Activated CD8-positive, alpha-beta memory T cell treated with anti-CD3 and anti-CD28 coated beads, Interleukin-2, amount 10 ng/mL, durations not matched to agents 7 days and 5 days (primary cell): Measurements from ENCODE around the gene PCNA. TPM values are rescaled to one million over a fixed set of nuclear protein-coding genes. Genes with fewer than 3 reads are reported as not detected.

Experiments used
- ATAC-seq: fragments of 150-1000 bp; cut with Tn5 transposase; one replicate; pipeline ENCODE4 v1.10.0; 2021; ENCODE audit warnings: moderate library complexity
- CTCF ChIA-PET: fragments of 350-600 bp; sonication (Branson Sonifier 250); formaldehyde crosslinking; loops from one replicate; lab custom pipeline; 2021; ENCODE audit warnings: antibody characterized with exemption; lab: Charles Lee
- DNase-seq: peaks from one replicate; pipeline ENCODE4 v3.0.0-alpha.2; 2020
- H3K27ac Mint-ChIP-seq: one replicate; pipeline ENCODE4 v1.8.0; 2021; ENCODE audit warnings: mild to moderate bottlenecking, mixed read lengths
- H3K27me3 Mint-ChIP-seq: one replicate; pipeline ENCODE4 v1.8.0; 2021; ENCODE audit warnings: mixed read lengths
- H3K36me3 Mint-ChIP-seq: one replicate; pipeline ENCODE4 v1.8.0; 2021; ENCODE audit warnings: mild to moderate bottlenecking, mixed read lengths
- H3K4me1 Mint-ChIP-seq: one replicate; pipeline ENCODE4 v1.8.0; 2021; ENCODE audit warnings: mixed read lengths
- H3K4me3 Mint-ChIP-seq: one replicate; pipeline ENCODE4 v1.8.0; 2021; ENCODE audit warnings: mild to moderate bottlenecking, moderate library complexity, mixed read lengths
- H3K9me3 Mint-ChIP-seq: one replicate; pipeline ENCODE4 v1.8.0; 2022; ENCODE audit warnings: low read depth, mixed read lengths
- total RNA-seq, 2 experiments: library from RNA; stranded (reverse); gene quantifications; one replicate each; pipeline ENCODE4 v1.2.3, GENCODE V29; 2021

PCNA gene
- total RNA-seq, 2 experiments from 2014 or later, result 548 to 587 TPM

DNA sequence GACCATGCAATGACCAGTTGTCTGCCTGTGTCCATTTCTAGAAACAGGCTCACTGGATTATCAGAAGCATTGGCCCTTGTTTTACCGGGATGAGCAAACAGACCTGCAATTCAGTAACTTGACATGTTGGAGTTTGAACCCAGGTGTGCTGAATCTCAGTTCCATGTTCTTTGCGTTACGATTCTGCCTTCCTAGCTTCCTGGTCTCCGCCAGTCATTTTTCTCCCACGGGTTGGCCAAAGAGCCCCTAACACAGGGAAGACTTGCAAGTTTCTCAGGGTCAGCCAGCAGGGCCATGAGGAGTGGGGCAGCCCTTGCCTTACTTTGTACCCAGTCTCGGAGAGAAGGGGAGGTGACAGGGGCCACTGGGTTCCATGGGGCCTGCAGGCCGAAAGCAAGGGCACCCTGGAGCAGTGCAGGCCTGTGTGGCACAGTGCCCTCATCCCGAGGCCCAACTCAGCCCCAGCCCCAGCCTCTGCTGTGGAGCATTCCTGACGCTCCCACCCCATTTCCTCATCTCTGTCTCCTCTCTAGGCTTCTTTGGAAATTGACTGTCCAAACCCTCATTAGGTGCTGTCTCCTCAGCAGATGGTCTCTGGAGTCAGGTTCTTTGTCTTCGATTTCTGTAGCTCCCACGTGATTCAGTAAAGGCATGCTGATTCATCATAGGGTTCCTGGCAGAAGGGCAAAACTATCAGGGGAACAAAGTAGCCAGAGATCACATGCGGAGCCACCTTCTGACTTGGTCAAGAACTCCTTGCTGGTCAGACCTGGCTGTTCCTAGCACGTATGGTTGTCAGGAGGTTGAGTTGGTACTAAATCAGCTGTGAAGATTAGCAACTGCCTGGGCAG is 30.7 kb upstream of the PCNA start:
- DNase-seq (no peak), ATAC-seq (no peak)
- H3K27ac Mint-ChIP-seq, result no peak overlapping the region
- CTCF ChIA-PET, result no interaction called here
- H3K9me3 Mint-ChIP-seq, result no peaks in the 10 kb centered on the region
- peaks cover 8% of the 10 kb centered on the region for H3K36me3 Mint-ChIP-seq
- H3K4me1 Mint-ChIP-seq, result peaks cover 42% of the 10 kb centered on the region
- H3K27me3 Mint-ChIP-seq, result no peaks in the 10 kb centered on the region
- H3K4me3 Mint-ChIP-seq, result no peak overlapping the region

GRCh38 chr20:5149892-5150225 is 30.1 kb upstream of the PCNA start:
- H3K4me1 Mint-ChIP-seq, result peaks cover 41% of the 10 kb centered on the region
- CTCF ChIA-PET, result no interaction called here
- peaks cover 10% of the 10 kb centered on the region for H3K36me3 Mint-ChIP-seq
- H3K9me3 Mint-ChIP-seq, result no peaks in the 10 kb centered on the region
- DNase-seq, result no peak
- no peaks in the 10 kb centered on the region for H3K27me3 Mint-ChIP-seq
- no peak overlapping the region for H3K4me3 Mint-ChIP-seq
- H3K27ac Mint-ChIP-seq, result no peak overlapping the region
- no peak for ATAC-seq

- CTCF ChIA-PET, result no interaction called here
- H3K27me3 Mint-ChIP-seq, result no peaks in the 10 kb centered on the region
- no peak for DNase-seq
- H3K4me1 Mint-ChIP-seq, result peaks cover 35% of the 10 kb centered on the region
- H3K4me3 Mint-ChIP-seq, result no peak overlapping the region
- no peak for ATAC-seq
- no peaks in the 10 kb centered on the region for H3K9me3 Mint-ChIP-seq
- no peak overlapping the region for H3K27ac Mint-ChIP-seq
- peaks cover 17% of the 10 kb centered on the region for H3K36me3 Mint-ChIP-seq
These were observed 28.8 kb upstream of the PCNA start for GRCh38 chr20:5148581-5148980.

DNA sequence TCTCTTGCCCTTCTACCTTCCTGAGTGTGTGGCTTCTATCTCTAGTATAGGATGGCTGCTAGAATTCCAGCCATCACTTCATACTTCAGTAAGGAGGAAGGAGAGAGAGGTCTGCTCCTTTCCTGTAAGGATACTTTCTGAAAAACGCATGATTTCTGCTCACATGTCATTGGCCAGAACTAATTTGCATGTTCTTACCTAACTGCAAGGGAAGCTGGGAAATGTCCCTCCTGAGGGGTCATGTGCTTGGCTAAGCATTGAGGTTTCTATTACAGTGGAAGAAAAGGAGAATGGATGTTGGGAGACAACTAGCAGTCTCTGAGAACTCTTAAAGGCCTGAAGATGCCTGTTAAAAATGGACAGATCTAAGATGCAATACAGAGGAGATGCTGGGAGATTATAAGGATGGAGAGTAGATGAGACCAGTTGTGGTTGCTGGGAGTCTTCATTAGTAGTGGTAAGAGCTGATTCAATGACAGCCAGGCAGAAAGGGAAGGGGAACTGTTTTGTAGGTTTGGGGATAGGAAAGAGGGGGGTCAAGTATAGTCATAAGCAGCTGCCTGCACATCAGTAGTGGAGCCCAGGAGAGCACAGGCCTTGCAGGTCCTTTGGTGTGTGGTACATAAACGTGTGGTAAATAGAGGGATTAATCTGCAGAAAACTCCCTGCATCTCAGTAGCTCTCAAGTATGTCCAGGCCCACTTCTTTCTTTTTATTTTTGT is 27.3 kb upstream of the PCNA start:
- DNase-seq, result no peak
- CTCF ChIA-PET, result interaction anchor here (1.1 to 1.5 kb wide), 2 partner anchors 10 to 46 kb away, joined by 3 to 5 read pairs; no protein-coding TSS in a partner anchor
- Mint-ChIP-seq H3K36me3 (peaks cover 12% of the 10 kb centered on the region), H3K27me3 (no peaks in the 10 kb centered on the region), H3K4me3 (no peak overlapping the region), H3K27ac (no peak overlapping the region), H3K9me3 (no peaks in the 10 kb centered on the region), H3K4me1 (peaks cover 22% of the 10 kb centered on the region)
- no peak for ATAC-seq

DNA sequence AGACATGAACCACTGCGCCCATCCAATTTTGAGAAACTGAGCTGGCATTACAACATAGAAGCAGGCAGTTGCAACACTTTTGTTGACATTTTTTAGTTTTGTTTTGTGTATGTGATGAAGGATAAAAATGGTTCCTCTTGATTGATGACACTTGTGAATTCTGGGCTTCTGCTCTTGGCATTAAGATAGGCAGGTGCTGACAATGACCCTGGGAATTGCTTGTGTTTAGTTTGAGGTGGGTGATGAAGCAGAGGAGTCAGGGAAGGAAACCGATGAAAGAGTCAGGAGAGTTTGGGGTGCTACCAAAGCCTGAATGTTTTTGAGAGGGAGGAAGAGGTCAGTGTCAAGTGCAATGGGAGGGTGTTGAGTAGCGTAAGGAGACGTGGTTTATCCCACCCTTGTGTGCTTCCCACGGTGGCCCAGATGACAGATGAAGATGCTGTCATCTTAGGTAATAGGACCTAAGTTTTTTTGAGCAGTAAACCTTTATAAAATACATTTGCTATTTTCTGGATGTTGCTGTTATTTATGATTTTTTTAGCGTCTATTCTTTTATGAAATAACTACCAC is 26.4 kb upstream of the PCNA start:
- peaks cover 13% of the 10 kb centered on the region for H3K36me3 Mint-ChIP-seq
- no peak overlapping the region for H3K4me3 Mint-ChIP-seq
- H3K27ac Mint-ChIP-seq, result no peak overlapping the region
- no peaks in the 10 kb centered on the region for H3K9me3 Mint-ChIP-seq
- CTCF ChIA-PET, result interaction anchor here (1.3 to 1.5 kb wide), 2 partner anchors 15 to 20 kb away, joined by 4 to 5 read pairs; partner anchors contain the start of gene CDS2
- no peak for DNase-seq
- no peak for ATAC-seq
- peaks cover 22% of the 10 kb centered on the region for H3K4me1 Mint-ChIP-seq
- no peaks in the 10 kb centered on the region for H3K27me3 Mint-ChIP-seq

DNA sequence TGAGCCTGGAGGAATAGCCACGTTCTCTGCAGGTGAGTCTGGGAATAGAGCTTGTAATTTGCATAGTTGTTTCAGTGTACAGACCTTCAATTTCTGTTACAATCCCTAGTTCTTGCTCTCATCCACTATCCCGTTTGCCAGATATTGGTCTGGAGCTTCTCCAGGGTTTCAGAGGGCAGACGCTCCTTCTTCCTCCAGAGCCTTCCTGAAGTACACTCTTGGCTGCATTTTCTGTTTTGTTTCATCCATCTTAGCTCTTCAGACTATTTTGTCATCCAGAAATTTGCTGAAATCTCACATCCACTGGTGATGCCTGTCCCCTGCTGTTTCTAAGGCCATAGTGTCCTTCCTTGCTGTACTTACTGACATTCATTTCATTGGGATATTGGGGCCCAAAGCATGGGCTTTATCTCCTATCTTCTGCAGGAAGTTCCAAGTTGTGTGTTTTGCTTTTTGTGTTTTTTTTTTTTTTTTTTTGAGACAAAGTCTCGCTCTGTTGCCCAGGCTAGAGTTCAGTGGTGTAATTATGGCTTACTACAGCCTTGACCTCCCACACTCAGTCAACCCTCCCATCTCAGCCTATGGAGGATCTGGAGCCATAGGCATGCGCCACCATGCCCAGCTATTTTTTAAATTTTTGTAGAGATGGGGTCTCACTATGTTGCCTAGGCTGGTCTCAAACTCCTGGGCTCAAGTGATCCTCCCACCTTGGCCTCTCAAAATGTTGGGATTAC is 25.8 kb upstream of the PCNA start:
- Mint-ChIP-seq H3K4me3 (no peak overlapping the region), H3K36me3 (peaks cover 13% of the 10 kb centered on the region), H3K27ac (no peak overlapping the region), H3K4me1 (peaks cover 21% of the 10 kb centered on the region), H3K27me3 (no peaks in the 10 kb centered on the region), H3K9me3 (no peaks in the 10 kb centered on the region)
- DNase-seq (no peak), ATAC-seq (no peak)
- CTCF ChIA-PET, result interaction anchor here (0.8 to 1.5 kb wide), 3 partner anchors 15 to 27 kb away, joined by 3 to 5 read pairs (median 4); partner anchors contain the start of gene CDS2

DNA sequence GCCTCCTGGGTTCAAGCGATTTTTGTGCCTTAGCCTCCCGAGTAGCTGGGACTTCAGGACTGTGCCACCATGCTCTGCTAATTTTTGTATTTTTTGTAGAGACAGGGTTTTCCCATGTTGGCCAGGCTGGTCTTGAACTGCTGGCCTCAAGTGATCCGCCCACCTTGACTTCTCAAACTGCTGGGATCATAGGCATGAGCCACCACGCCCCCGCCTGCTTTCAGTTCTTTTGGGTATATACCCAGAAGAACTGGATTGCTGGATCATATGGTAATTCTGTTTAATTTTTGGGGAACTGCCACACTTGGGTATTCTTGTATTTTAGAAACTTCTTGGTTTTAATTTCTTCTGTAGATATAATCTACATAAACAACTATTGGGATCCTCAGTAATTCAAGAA is 24.1 kb upstream of the PCNA start:
- Mint-ChIP-seq H3K4me1 (peaks cover 25% of the 10 kb centered on the region), H3K27ac (no peak overlapping the region), H3K36me3 (peaks cover 15% of the 10 kb centered on the region), H3K9me3 (no peaks in the 10 kb centered on the region), H3K4me3 (no peak overlapping the region), H3K27me3 (no peaks in the 10 kb centered on the region)
- no peak for DNase-seq
- CTCF ChIA-PET, result no interaction called here
- ATAC-seq, result no peak

DNA sequence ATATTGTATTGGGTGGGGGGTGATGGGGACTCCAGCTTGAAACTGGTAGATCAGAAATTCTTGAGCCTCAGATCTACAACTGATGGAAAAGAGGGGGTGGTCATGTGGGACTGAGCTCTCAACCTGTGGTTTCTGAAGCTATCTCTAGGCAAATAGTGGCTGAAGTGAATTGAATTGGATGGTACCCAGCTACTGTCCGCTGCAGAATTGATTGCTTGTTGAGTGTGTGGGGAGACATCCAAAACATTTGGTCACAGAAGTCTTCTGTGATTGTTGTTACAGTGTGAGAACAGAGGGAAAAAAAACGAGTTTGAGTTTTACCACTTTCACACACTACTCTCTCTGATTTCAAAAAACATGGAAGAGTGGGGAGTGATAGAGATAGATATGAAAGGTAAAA is 21.9 kb upstream of the PCNA start:
- CTCF ChIA-PET, result interaction anchor here (0.8 kb wide), 1 partner anchor 15 kb away, joined by 3 read pairs; the partner anchor contains the start of gene CDS2

DNA sequence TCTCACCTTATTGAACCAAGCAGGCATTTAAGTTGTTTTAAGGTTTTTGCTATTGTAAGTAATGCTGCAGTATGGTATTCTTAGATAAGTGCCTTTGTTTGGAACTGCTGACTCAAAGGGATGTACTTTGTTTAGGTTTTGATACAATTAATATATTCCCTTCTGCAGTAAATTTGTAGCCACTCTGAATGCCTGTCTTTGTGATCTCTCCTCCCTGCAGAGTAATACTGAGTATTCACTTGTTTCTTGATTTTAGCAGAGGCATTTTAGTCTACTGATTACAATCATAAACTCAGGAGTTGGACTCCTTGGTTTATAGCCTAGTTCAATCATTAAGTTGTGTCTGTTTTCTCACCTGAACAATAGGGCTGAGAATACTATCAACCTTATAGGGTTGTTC is 20.4 kb upstream of the PCNA start:
- H3K27me3 Mint-ChIP-seq, result no peaks in the 10 kb centered on the region
- H3K9me3 Mint-ChIP-seq, result no peaks in the 10 kb centered on the region
- H3K4me1 Mint-ChIP-seq, result peaks cover 13% of the 10 kb centered on the region
- H3K27ac Mint-ChIP-seq, result no peak overlapping the region
- no peak overlapping the region for H3K4me3 Mint-ChIP-seq
- H3K36me3 Mint-ChIP-seq, result peaks cover 23% of the 10 kb centered on the region
- DNase-seq (no peak), ATAC-seq (no peak)
- CTCF ChIA-PET, result no interaction called here

More for the DNA sequence above, 21.9 kb upstream of the PCNA start:
- Mint-ChIP-seq H3K27ac (no peak overlapping the region), H3K36me3 (peaks cover 21% of the 10 kb centered on the region), H3K27me3 (no peaks in the 10 kb centered on the region), H3K9me3 (no peaks in the 10 kb centered on the region), H3K4me1 (peaks cover 14% of the 10 kb centered on the region), H3K4me3 (no peak overlapping the region)
- ATAC-seq, result no peak
- no peak for DNase-seq

- peaks cover 18% of the 10 kb centered on the region for H3K4me1 Mint-ChIP-seq
- DNase-seq (no peak), ATAC-seq (no peak)
- no peaks in the 10 kb centered on the region for H3K9me3 Mint-ChIP-seq
- H3K4me3 Mint-ChIP-seq, result no peak overlapping the region
- CTCF ChIA-PET, result no interaction called here
- H3K27me3 Mint-ChIP-seq, result no peaks in the 10 kb centered on the region
- H3K36me3 Mint-ChIP-seq, result peaks cover 17% of the 10 kb centered on the region
- H3K27ac Mint-ChIP-seq, result no peak overlapping the region
These were observed 16.3 kb upstream of the PCNA start for GRCh38 chr20:5136096-5136495.

GRCh38 chr20:5135363-5136012 is 15.7 kb upstream of the PCNA start:
- Mint-ChIP-seq H3K27me3 (no peaks in the 10 kb centered on the region), H3K4me3 (no peak overlapping the region), H3K36me3 (peaks cover 17% of the 10 kb centered on the region), H3K27ac (no peak overlapping the region), H3K4me1 (peaks cover 19% of the 10 kb centered on the region), H3K9me3 (no peaks in the 10 kb centered on the region)
- DNase-seq (no peak), ATAC-seq (no peak)
- CTCF ChIA-PET, result no interaction called here

DNA sequence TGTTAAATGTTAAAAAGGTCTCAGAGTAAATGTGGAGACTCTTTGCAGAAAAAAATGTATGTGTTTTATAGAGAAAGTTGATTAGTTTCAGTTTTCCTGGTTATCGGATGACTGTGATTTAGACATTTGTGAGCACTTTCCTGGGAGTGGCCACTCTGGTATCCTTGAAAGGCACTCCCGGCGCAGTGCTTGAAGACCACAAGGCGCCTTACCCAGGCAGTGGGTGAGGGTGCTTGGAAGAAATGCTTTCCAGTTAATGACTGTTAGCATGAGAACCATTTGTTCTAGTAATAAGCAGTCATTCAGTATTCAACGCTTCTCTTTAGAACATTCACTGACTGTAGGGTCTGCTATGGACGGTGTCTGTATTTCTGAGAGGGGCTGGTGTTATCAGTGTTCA is 14.2 kb upstream of the PCNA start:
- H3K4me1 Mint-ChIP-seq, result peaks cover 15% of the 10 kb centered on the region
- no peak for DNase-seq
- no peaks in the 10 kb centered on the region for H3K27me3 Mint-ChIP-seq
- CTCF ChIA-PET, result interaction anchor here (3.6 kb wide), 1 partner anchor 59 kb away, joined by 18 read pairs; no protein-coding TSS in a partner anchor
- H3K4me3 Mint-ChIP-seq, result no peak overlapping the region
- no peaks in the 10 kb centered on the region for H3K9me3 Mint-ChIP-seq
- H3K36me3 Mint-ChIP-seq, result peaks cover 16% of the 10 kb centered on the region
- no peak overlapping the region for H3K27ac Mint-ChIP-seq
- ATAC-seq, result no peak
